IMR-90 (cell line): ENCODE data around the gene LGMN. TPM values are rescaled to one million over a fixed set of nuclear protein-coding genes. Genes with fewer than 3 reads are reported as not detected.
A peak's percentile ranks its signal among the peaks of the same experiment; 100 is the strongest.

ENCODE experiments used
- ATAC-seq: fragments of 200-7000 bp; cut with Tn5 transposase; 2 replicates; pipeline ENCODE4 v1.9.1; 2020; ENCODE audit warnings: low read depth, mild to moderate bottlenecking, moderate library complexity
- BruUV-seq: library from RNA; stranded (reverse); fragments of 400-500 nt; replicated peaks from 2 replicates; lab custom pipeline; 2021; lab: Mats Ljungman, UMichigan
- CTCF ChIA-PET: fragments of 300-600 bp; formaldehyde crosslinking; extraction: SDS; loops from one replicate; lab custom pipeline; 2021; ENCODE audit warnings: antibody characterized with exemption; lab: Yijun Ruan, JAX
- POLR2A ChIA-PET: fragments of 300-600 bp; sonication (Branson Sonifier 250); formaldehyde crosslinking; loops from one replicate; lab custom pipeline; 2022; ENCODE audit warnings: antibody characterized with exemption; ENCODE audit not compliant: unreplicated experiment; lab: Charles Lee
- DNase-seq: peaks from one replicate; pipeline ENCODE4 v3.0.0; 2013
- H2AFZ ChIP-seq: replicated peaks from 2 replicates; pipeline ENCODE3; 2013; ENCODE audit warnings: low read length, mild to moderate bottlenecking; ENCODE audit not compliant: poor library complexity
- H2AK5ac ChIP-seq: 2 replicates; pipeline ENCODE4 v1.6.1; 2013; ENCODE audit warnings: low read depth, low read length, inconsistent platforms
- H2AK9ac ChIP-seq: replicated peaks from 2 replicates; pipeline ENCODE3; 2013; ENCODE audit warnings: mild to moderate bottlenecking, low read depth, low read length, moderate library complexity; ENCODE audit not compliant: poor library complexity
- H2BK120ac ChIP-seq: 2 replicates; pipeline ENCODE4 v1.6.1; 2013; ENCODE audit warnings: low read depth, low read length, inconsistent platforms
- H2BK15ac ChIP-seq: 3 replicates; pipeline ENCODE4 v1.6.1; 2013; ENCODE audit warnings: low read depth, low read length, inconsistent platforms
- H2BK20ac ChIP-seq: 2 replicates; pipeline ENCODE4 v1.6.1; 2013; ENCODE audit warnings: low read depth, mild to moderate bottlenecking, inconsistent platforms, low read length, moderate library complexity
- H2BK5ac ChIP-seq: 2 replicates; pipeline ENCODE4 v1.6.1; 2013; ENCODE audit warnings: mild to moderate bottlenecking, low read depth, low read length, inconsistent platforms; ENCODE audit not compliant: poor library complexity, severe bottlenecking
- H3K14ac ChIP-seq: replicated peaks from 2 replicates; pipeline ENCODE4 v1.6.1; 2013; ENCODE audit warnings: low read depth, low read length, inconsistent platforms
- H3K18ac ChIP-seq: 2 replicates; pipeline ENCODE4 v1.6.1; 2013; ENCODE audit warnings: low read depth, low read length, control low read depth
- H3K23ac ChIP-seq: 2 replicates; pipeline ENCODE4 v1.6.1; 2013; ENCODE audit warnings: low read depth, low read length, inconsistent platforms
- H3K27ac ChIP-seq: 2 replicates; pipeline ENCODE4 v1.5.1; 2013; ENCODE audit warnings: mild to moderate bottlenecking, control low read depth, low read length; ENCODE audit not compliant: insufficient read depth
- H3K27me3 ChIP-seq: 2 replicates; pipeline ENCODE4 v1.6.1; 2013; ENCODE audit warnings: low read length; ENCODE audit not compliant: control insufficient read depth, insufficient read depth
- H3K36me3 ChIP-seq: 2 replicates; pipeline ENCODE4 v1.6.1; 2013; ENCODE audit warnings: low read length, mixed read lengths; ENCODE audit not compliant: control insufficient read depth, insufficient read depth
- H3K4ac ChIP-seq: 2 replicates; pipeline ENCODE4 v1.6.1; 2013; ENCODE audit warnings: low read depth, low read length, inconsistent platforms
- H3K4me1 ChIP-seq: 2 replicates; pipeline ENCODE4 v1.6.1; 2013; ENCODE audit warnings: low read length, mixed read lengths; ENCODE audit not compliant: control insufficient read depth, insufficient read depth
- H3K4me2 ChIP-seq: 2 replicates; pipeline ENCODE4 v1.6.1; 2013; ENCODE audit warnings: low read depth, mild to moderate bottlenecking, control low read depth, low read length, moderate library complexity
- H3K4me3 ChIP-seq: 2 replicates; pipeline ENCODE4 v1.5.1; 2013; ENCODE audit warnings: low read depth, mild to moderate bottlenecking, control low read depth, low read length, moderate library complexity; ENCODE audit not compliant: insufficient read depth
- H3K56ac ChIP-seq: 2 replicates; pipeline ENCODE4 v1.6.1; 2013; ENCODE audit warnings: low read length, inconsistent platforms; ENCODE audit not compliant: insufficient read depth; ENCODE audit errors: extremely low read depth
- H3K79me1 ChIP-seq, 2 experiments: 2 replicates each; pipeline ENCODE4 v1.6.1; 2013; ENCODE audit warnings: low read length in 2 of 2, inconsistent platforms in 1 of 2, low read depth in 1 of 2
- H3K9ac ChIP-seq: 2 replicates; pipeline ENCODE4 v1.6.1; 2013; ENCODE audit warnings: low read depth, low read length, control low read depth
- H3K9me1 ChIP-seq: 2 replicates; pipeline ENCODE4 v1.6.1; 2013; ENCODE audit warnings: low read length, inconsistent platforms; ENCODE audit not compliant: insufficient read depth
- H3K9me3 ChIP-seq: 2 replicates; pipeline ENCODE4 v1.6.1; 2013; ENCODE audit warnings: low read length; ENCODE audit not compliant: control insufficient read depth, insufficient read depth
- H4K20me1 ChIP-seq: 2 replicates; pipeline ENCODE4 v1.6.1; 2013; ENCODE audit warnings: low read length, inconsistent platforms; ENCODE audit not compliant: insufficient read depth
- H4K5ac ChIP-seq: 2 replicates; pipeline ENCODE4 v1.6.1; 2013; ENCODE audit warnings: mild to moderate bottlenecking, low read depth, low read length, control low read depth
- H4K8ac ChIP-seq, 2 experiments: 2 replicates each; pipeline ENCODE4 v1.6.1; 2013; ENCODE audit warnings: low read depth in 2 of 2, low read length in 2 of 2, control low read depth in 1 of 2, inconsistent platforms in 1 of 2
- H4K91ac ChIP-seq: 2 replicates; pipeline ENCODE4 v1.6.1; 2013; ENCODE audit warnings: low read depth, low read length, inconsistent platforms; ENCODE audit not compliant: insufficient read depth
- FOS ChIP-seq: fragments of 150-350 bp; IDR thresholded peaks from 2 replicates; pipeline ENCODE4 v1.6.1; 2016; ENCODE audit warnings: low read depth, low read length
- RCOR1 ChIP-seq: IDR thresholded peaks from 2 replicates; pipeline ENCODE4 v1.6.1; 2012; ENCODE audit warnings: mild to moderate bottlenecking, low read length, improper control_type of control experiment; ENCODE audit not compliant: insufficient replicate concordance
- WGBS, 2 experiments: methylation state at CpG; one replicate each; pipeline versions ENCODE4 v1.1.5 to v1.1.7; 2013; ENCODE audit warnings: missing lambda C conversion rate in 2 of 2; ENCODE audit not compliant: insufficient read length in 1 of 2; ENCODE audit errors: extremely low coverage in 2 of 2; 5-methylcytosine and 5-hydroxymethylcytosine counted together
- dilution Hi-C: fragments of 300-500 bp; cut with HindIII; formaldehyde crosslinking; loops from one replicate; pipeline ENCODE4 v1.14.3; 2018; ENCODE audit warnings: low sequenced_read_pairs; ENCODE audit not compliant: unreplicated experiment
- in situ Hi-C: fragments of 300-500 bp; cut with MboI; formaldehyde crosslinking; loops from 3 replicates; pipeline ENCODE4 v1.14.3; 2019; ENCODE audit warnings: low sequenced_read_pairs, inconsistent platforms, mixed read lengths
- intact Hi-C: fragments of 100-400 bp; cut with micrococcal nuclease; formaldehyde crosslinking; loops from 2 replicates; pipeline ENCODE4 v1.10.0; 2022
- polyA plus RNA-seq, 3 experiments: library from polyadenylated mRNA; depleted of rRNA; stranded (reverse); fragments of >200 nt; gene quantifications; 2 replicates each; pipeline ENCODE4 v1.2.3, GENCODE V29; 2012; ENCODE audit warnings: low replicate concordance in 1 of 3
- total RNA-seq: library from RNA; depleted of rRNA; stranded (reverse); fragments of >200 nt; gene quantifications from 2 replicates; pipeline ENCODE4 v1.2.3, GENCODE V29; 2012

The LGMN gene
- total and polyA plus RNA-seq, 2 of the 4 experiments (the other 2 are of a cell fraction): 19.2 to 39.3 TPM

DNA sequence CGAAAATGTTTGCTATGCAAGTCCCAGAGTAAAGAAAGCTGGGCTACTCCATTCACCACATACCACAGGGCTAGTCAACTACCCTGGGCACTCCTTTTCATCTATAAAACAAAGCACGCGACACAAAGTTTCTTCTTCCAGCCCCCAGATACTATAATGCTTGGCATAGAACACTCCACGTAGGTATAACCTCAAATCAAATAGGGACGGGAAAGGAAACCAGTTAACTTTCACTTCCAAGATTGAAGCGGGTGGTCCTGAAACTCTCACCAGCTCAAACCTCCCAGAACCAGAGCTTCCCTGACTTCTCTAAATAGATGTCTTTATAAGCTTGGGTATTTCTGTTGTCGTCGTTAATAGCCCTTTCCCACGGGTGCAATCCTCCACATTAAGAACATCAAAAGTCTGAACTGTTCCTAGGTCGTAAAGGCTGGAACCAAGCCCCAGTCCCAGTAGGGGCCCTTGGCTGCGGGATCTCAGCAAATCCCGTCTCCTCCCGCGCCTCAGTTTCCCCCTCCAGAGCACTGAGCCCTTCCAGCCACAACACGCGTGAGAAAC is 647 bp downstream of the LGMN start:
- Histone ChIP-seq H4K5ac (no peak overlapping the region), H2AK5ac (no peak overlapping the region), H3K79me1 (peaks cover 0 to 7% of the 10 kb centered on the region in 2 experiments; a peak in 1 of 4 replicates), H3K23ac (peak overlapping the region; percentile 66), H3K18ac (no peak overlapping the region), H4K91ac (no peak overlapping the region), H2BK20ac (0 out of 2 replicates have a peak overlapping the region, but pooled peaks have one; percentile 6), H3K4me3 (peak overlapping the region; percentile 72), H3K9ac (peak overlapping the region; percentile 40), H2AK9ac (peak overlapping the region; percentile 26), H3K9me3 (no peaks in the 10 kb centered on the region), H2BK5ac (no peak overlapping the region), H2AFZ (peak overlapping the region; percentile 96), H3K9me1 (no peaks in the 10 kb centered on the region), H3K27ac (no peak overlapping the region), H3K4ac (peak overlapping the region; percentile 32; the same call in 1 of the 2 replicates), H4K20me1 (no peaks in the 10 kb centered on the region), H2BK120ac (no peak overlapping the region), H3K56ac (peak overlapping the region; percentile 34; the same call in 1 of the 2 replicates), H2BK15ac (no peak overlapping the region), H3K14ac (peak overlapping the region; percentile 23; the same call in 1 of the 2 replicates), H3K4me1 (no peaks in the 10 kb centered on the region), H4K8ac (peak overlapping the region in 1 of 2 experiments; percentile 27; a peak in 1 of 4 replicates), H3K36me3 (no peaks in the 10 kb centered on the region), H3K4me2 (peak overlapping the region; percentile 76), H3K27me3 (peaks cover 12% of the 10 kb centered on the region)
- BruUV-seq: TSS peak; percentile 54
- 17% methylated on average over 5 of the region's 16 CpGs; no CpG with 5 or more reads in 1 of the 2 experiments for WGBS, 2 experiments
- TF ChIP-seq RCOR1: peak; percentile 41
- no peak; the same call in 1 of the 2 replicates for TF ChIP-seq FOS
- in situ Hi-C loops: no loop called here
- dilution Hi-C loops: no loop called here
- ChIA-PET CTCF (interaction anchor here (1.2 kb wide), 1 partner anchor 61 kb away, joined by 3 read pairs; no protein-coding TSS in a partner anchor), POLR2A (no interaction called here)
- intact Hi-C loops: loop anchor here (5.0 kb wide), 1 partner anchor 40 kb away; no protein-coding TSS in a partner anchor
- DNase-seq (no peak), ATAC-seq (peak; percentile 7)
